GM18909 (cell line): ENCODE results near the gene PROM2.

Experiments used
- ATAC-seq: cut with Tn5 transposase; IDR thresholded peaks from one replicate; pipeline ENCODE4 v1.9.1; 2021; ENCODE audit warnings: mild to moderate bottlenecking; ENCODE audit not compliant: unreplicated experiment, poor library complexity

The PROM2 gene

DNA sequence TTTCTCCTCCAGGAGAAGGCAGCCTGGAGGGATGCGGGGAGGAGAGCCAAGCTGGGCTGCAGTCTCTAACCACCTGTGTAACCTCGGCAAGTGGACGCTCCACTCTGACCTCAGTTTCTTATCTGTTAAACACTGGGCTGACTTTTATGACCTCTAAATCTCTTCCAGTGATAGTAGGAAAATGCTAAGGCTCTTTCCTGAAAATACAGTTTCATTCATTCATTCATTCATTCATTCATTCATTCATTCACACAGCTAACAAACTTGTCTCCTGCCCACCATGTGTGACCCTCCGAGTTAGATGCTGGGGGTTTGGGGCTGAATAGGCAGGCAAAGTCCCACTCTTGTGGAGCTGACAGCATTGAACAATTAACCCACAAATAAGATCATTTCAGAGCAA lies 9.3 kb downstream of the PROM2 start:
- ATAC-seq: no peak

DNA sequence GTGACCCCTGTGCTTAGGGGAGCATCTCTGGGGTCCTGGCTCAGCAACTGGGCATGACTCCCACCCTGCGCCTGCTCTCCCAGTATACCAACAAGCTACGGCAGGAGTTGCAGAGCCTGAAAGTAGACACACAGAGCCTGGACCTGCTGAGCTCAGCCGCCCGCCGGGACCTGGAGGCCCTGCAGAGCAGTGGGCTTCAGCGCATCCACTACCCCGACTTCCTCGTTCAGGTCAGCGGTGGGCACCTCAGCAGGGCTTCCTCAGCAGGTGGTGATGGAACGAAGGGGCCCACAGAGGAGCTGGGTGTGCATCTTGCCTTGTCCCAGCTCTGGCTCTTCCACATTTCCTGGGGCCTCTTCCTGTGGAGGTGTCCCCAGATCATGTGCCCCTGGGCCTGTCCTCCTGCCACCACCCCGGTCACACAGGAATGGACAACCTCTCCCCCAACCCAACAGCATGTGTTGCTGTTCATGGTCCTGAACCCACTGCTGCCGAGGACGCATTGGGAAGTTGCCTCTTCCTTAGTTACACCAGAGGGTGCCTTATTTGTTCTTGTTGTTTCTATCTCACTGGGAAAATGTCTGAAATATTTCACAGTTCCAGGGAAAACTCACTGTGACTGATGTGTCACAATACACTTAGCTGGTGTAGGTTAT lies 10.8 kb downstream of the PROM2 start:
- ATAC-seq: no peak

DNA sequence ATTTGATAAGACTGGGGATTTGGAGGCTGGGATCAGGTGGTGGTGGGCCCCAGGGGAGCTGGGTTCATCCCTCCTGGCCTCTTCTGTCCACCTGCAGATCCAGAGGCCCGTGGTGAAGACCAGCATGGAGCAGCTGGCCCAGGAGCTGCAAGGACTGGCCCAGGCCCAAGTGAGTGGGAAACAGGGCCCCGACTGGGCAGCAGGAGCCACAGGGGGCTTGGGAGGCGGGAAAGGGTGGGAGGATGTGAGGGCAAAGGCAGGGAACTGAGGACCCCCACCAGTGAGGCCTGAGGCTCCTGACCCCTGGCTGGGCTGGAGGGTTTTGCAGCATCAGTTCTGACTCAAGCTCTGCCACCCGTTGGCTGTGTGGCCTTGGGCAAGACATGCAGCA lies 11.3 kb downstream of the PROM2 start:
- no peak for ATAC-seq

DNA sequence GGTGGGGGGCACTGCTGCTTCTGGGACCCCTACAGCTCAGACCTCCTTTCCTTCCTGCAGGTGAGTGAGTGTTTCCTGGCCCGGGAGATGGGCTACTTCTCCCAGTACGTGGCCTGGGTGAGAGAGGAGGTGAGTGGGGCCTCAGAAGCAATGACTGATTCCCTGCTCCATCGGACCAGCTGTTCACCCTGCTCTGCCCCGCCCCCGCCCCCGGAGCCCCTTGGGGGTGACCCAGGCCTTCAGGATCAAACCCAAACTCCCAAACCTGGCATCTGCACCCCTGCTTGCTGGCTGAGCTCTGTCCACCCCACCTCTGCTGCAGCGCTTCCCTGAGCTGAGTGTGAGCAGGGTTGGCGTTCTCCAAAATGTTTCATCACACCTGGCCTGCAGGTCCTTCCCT lies 13.1 kb downstream of the PROM2 start:
- no peak for ATAC-seq

DNA sequence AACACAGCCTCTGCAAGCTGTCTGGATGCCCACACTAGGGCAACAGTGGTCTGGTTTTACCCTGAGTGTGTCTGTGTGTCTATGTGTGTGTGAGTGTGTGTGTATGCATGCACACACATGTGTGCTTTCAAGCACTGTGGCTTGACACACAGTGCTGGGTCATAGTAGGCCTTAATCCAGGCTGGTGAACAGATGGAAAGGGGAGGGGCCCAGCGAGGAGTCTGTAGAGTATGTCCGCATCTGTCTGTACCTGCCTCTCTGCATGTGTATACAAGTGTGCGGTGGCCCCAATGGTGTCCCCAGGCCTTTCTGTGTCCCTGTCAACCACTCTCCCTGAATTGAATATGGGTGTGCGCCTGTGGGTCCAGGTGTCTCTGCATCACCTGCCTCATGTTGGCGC lies 13.6 kb downstream of the PROM2 start:
- ATAC-seq: no peak

DNA sequence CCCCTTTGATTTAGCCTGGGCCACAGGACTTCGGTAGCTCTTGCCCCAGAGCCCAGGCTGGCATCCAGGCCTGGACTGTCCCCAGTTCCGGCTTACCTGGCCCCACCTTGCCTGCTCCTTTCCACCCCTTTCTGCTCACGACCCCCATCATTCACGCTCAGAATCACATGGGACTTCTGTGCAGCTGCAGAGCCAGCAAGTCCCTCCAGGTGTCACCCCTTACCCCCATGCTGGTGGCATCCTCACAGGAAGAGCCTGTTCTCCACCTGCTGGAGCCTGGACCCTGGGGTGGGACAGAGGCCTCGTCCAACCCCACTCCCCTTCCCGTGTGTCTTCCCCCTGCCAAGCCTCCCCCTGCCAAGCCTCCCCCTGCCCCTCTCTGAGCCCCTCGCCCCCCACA lies 15.0 kb downstream of the PROM2 start:
- ATAC-seq: no peak

DNA sequence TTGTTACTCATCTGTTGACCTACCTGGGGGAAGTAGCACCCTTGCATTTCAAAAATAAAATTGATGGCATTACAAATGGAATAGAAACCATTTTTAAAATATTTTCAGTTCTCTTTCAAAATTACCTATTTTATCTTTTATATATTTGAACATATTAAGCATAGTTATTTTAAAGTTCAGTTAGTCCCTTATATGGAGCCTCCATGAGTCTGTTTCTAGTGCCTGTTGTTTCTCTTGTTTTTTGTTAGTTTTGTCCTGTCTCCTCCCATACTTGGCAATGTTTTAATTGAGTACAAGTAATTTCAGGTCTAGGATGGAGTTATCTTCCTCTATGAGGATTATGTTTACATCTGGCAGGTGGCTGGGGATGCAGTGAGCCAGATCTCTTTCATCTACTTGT lies 17.0 kb downstream of the PROM2 start:
- no peak for ATAC-seq

DNA sequence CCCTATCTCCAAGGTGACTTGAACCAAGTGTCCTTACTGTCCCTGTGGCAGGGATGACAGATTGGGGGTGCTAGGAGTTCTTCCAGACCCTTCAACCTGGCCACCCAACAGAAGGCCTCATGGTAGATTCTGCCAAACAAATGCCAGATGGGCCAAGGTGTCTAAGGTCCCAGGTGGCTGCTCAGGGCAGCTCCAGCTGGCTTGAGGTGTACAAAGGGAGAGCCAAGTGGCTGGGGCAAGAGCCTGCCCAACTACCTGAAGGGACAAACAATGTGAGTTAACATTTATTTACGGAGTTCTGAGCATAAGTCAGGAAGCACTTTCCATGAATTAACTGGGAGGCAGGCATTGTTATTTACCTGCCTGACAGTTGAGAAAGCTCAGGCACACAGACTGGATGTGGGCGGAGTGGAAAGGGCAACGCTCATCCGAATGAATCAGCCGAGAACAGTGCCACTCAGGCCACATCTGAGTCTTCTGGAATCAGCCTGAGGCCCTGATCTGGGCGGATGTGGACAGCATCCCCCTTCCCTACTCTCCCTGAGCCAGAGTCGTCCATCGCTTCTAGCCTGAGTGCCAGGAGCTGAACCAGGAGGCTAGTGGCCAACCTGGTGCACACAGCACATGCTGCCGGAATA lies 18.5 kb downstream of the PROM2 start:
- ATAC-seq: no peak

DNA sequence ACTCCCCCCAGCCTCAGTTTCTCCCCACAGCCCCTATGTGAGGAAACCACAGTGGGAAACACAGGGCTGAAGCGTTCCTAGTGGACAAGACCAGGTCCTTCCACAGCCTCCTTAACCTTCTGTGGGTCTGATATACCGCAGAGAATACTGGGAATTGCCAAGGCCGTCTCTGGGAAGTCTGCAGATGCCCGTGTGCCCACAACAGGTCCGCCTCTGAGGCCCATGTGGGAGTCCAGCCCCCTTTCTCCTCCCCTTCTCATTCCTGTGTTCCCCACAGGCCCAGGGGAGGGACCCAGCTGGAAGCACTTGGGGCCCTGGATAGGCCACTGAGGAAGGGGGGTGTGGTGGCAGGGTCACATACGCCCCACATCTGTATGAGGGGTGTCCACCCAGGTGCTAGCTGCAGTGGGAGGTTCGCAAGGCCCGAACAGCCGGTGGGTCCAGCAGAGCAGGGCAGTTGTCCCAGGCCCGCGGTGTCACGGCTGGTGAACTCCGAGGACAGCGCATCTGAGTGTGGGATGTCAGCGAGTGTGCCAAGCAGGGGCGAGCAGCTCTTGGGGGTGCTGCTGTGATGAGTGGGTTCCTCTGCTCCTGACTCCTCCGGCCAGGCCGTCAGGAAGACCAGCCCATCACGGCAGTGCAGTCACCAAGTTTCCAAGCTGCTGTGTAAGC lies 20.5 kb downstream of the PROM2 start:
- no peak for ATAC-seq

DNA sequence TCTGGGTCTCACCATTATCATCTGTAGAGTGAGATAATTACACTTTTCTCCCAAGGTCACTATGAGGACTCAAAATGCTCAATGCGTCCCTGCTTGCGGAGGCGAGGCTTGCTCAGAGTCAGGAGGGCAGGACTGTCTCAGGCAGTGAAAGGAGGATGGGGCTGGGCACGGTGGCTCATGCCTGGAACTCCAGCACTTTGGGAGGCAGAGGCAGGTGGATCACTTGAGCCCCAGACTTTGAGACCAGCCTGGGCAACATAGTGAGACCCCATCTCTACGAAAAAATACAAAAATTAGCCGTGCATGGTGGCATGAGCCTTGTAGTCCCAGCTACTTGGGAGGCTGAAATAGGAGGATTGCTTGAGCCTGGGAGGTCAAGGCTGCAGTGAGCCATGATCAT lies 21.1 kb downstream of the PROM2 start:
- ATAC-seq: no peak

DNA sequence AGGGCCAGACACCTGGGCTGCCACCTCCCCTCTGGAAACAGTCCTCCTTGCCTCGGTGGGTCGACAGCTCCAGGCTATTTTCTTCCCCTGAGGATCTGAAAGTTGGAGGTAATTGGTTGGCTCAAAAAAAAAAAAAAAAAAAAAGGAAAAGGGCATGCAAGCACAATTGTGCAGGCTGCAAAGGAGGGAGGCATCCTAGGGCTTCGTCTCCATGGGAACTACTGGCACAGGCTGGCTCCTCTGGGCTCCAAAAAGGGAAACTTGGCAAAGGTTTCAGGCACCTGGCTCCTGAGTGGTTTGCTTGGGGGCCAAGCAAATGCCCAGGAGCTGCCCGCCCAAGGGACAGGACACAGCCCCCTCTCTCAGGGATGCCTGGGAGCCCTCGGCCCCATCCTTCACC lies 21.8 kb downstream of the PROM2 start:
- no peak for ATAC-seq

DNA sequence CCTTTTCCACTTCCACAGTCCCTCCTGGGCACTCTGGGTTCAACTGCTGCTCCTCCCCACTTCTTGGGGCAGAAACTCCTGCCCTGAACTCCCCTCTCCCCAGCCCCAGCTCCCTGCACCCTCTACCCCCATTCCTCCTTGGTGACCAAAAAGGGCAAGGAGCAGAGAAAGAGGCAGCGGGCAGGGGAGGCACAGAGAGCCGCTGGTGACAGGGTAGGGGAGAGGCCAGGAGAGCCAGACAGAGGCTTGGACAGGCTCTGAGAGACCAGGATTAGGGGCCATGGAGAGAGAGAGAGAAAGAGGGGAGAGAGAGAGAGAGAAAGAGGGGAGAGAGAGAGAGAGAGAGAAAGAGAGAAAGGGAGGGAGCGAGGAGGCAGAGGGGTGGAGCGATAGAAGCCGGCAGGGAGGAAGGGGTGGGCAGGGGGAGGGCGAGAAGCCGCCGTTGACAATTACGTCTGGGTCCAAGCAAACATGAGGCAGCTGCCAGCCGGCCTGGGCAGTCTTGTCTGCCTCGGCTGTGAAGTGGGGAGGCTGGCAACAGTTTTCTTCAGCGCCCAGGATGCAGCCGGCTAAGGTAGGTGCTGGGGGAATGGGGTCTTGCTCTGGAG lies 22.7 kb downstream of the PROM2 start, which contains the start of gene KCNIP3:
KCNIP3 (plus strand) TSS at position 468 of the 608 bp plus-strand sequence; CDS start at position 560, 92 bp downstream.
- ATAC-seq: no peak

DNA sequence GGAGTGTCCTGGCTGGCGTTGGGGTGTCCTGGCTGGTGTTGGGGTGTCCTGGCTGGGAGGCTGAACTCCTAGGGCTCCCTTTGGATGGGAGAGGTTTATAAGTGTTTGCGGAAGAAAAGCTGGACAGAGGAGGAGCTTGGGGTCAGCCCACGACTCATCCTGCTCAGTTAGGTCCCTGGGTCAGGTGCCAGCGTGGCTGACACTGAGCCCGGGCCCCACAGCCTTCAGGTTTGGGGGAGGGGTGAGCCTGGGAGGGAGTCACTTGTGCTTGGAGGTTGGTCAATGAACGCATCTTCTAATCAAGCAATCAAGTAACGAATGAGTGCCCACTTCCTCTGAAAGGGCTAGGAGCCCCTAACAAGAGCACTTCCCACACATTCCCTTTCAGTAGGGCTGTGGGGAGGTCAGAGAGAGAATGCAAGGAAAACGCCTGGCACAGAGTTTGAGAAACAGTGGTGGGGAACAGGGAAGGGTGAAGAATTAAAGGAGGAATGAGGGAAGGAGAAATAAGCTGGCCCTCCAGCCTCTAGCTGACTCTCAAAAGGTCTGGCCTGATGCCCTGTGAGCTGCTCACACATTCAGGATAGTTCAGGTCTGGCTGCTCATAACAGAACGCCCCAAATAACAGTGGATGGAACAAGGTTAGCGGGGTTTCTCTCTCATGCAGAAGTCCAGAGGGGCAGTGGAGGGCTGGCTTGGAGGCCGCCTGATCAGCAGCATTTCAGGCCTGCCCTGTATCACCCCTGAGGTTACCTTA lies 23.6 kb downstream of the PROM2 start:
- no peak for ATAC-seq

DNA sequence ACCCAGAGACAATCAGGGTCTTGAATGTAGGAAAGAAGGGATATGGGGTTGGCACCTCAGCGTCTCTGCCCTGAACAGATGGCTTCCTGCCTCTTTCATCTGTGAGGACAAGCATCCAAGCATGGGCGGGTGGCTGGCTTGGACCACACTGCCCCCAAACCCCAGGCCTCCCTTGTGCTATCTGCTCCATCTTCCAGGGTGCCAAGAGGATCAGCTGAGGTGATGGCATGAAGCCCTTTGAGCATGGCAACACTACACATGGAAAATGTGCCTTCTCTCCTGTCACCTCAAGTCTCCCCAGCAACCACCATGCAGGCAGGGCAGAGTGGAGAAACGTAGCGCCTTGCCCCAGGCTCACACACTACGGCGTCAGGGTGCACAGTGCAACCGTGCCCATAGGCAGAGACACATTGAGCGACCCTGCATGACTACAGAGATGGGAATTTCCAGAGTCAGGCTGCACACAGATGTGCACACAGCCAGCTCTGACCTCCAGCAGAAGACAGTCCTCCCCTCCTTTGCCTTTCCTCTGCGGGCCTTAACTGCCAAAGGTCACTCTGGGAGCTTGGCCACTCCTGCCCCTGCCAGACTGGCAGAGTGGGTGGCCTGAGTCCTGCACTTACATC lies 24.4 kb downstream of the PROM2 start:
- no peak for ATAC-seq

DNA sequence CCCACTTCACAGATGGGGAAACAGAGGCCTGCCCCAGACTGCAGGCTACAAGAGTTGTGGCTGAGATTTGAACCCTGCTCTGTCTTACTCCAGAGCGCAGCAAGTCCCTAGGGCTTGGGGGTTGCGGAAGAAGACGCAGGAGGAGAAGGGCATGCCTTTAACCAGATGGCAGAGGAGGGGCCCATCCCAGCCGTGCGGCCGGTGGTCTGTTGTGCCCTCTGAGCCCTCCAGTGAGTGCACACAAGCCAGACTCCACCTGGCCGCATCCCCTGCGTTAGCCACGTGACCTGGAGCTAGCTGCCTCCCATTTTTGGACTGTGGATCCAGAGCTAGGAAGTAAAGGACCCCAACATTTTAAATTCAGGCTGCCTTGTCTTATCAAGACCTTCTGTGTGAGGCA lies 25.7 kb downstream of the PROM2 start:
- ATAC-seq: no peak

DNA sequence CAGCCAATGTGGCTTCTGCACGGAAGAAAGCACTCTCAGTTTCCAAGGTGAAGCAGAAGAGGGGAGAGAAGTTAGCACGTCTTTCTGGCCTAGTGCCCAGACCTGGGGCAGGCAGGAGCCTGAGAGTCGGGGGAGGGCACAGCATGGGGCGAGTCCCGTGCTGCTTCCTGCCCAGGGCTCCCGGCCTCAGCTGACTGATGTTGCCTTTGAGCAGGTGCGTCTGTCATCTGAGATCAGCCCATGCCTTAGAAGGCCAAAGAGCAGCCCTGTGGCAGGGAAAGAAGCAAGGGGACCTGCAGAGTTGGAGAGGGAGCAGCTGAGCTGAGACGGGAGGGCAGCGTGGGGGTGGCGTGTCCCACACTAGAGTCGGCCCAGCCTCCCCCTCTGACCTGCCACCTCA lies 26.2 kb downstream of the PROM2 start:
- ATAC-seq: no peak

DNA sequence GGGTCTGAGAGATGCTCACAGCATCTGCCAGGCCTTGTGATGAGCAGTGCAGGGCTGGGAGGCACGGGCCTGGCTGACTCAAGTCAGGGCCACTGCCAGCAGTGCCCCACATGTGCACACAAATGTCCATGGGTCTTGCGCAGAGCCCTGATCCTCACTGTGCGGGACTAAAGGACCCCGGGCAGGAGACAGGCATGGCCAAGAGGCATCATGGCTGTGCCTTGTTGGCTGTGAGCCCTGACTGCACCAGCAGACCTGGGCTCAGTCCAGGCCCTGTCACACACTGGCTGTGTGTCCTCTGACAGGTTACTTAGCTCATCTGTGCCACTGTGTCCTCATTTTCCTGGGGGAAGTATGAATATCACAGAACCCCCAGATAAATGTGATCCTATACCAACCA lies 26.9 kb downstream of the PROM2 start:
- no peak for ATAC-seq

DNA sequence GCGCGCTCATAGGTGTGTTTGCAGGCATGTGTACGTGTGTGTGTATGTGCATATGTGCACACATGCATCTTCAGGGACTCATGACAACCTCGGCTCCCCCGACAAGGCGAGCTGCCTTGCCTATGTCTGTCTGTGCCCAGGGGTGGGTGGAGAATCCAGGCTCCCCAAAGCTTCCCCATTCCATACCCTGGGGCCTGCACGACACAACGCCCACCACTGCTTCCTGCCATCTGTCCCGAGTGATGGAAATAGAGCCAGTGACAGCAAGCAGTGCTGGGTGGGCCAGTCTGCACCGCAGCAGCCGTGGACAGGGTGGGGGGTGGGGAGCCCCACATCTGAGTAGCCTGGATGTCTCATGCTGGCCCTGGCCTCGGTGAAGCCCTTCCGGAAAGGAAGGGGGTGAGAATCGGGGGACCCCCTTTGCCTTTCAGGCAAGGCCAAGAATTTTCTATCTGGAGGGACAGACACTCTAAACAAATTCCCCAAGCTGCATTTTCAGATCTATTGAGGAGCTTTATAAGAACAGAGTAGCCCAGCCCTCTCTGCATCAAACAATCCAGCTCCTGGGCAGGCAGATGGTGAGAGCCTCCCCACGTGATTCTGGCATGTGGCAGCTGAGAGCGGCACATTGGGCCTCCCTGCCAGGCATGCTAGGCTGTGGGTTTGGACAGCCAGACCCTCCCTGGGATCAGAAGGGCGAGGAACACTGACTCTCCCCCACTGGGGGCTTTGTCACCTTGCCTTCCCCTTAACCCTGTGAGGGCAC lies 27.8 kb downstream of the PROM2 start:
- ATAC-seq: no peak

DNA sequence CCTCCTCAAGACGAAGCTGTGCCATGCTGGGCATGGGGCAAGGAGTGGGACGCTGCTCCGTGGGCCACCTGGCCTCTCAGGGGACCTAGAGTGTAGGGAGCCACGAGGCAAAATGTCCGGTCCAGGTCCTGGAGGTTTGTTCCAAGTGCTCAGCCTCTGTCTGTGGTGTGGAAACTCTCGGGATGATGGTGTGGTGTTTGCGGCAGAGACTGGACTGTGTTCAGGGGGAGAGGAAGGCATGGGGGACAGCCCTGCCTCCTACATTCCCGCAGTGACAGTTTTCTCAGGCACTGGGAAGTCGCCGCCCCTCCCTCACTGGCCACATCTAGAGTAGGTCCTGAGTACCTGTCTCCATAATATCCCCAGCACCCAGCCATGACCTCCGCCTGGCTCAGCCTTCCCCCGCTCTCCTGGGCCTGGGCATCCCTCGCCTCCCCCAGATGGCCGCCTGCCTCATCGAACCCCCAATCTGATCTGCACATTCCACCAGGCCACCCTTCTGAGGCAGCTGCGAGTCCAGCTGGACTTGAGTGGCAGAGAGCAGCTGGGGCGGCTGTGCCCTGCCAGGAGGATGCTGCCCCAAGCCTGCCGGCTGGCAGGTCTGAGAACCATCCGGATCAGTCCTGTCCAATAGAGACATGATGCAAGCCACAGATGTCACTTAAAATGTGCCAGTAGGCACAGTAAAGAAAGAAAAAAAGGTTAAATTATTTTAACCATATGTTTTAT lies 29.1 kb downstream of the PROM2 start:
- ATAC-seq: no peak
